Hepatocyte (in vitro differentiated cells): ENCODE measurements around the gene POU3F1. TPM values are rescaled to one million over a fixed set of nuclear protein-coding genes. Genes with fewer than 3 reads are reported as not detected.

Experiments
- DNase-seq: peaks from one replicate; pipeline ENCODE4 v3.0.0-alpha.2; 2016; ENCODE audit warnings: low spot score
- H2AFZ ChIP-seq: fragments of 200-600 bp; sonication (generic); 2 replicates; pipeline ENCODE4 v1.6.0; 2016; ENCODE audit warnings: antibody characterized with exemption, mild to moderate bottlenecking
- H3K27ac ChIP-seq: fragments of 200-600 bp; sonication (generic); 2 replicates; pipeline ENCODE4 v1.5.1; 2016; ENCODE audit warnings: mild to moderate bottlenecking
- H3K27me3 ChIP-seq: fragments of 200-600 bp; sonication (generic); 2 replicates; pipeline ENCODE4 v1.6.1; 2016
- H3K36me3 ChIP-seq: fragments of 200-600 bp; sonication (generic); replicated peaks from 2 replicates; pipeline ENCODE4 v1.5.1; 2016; ENCODE audit warnings: low read depth; ENCODE audit not compliant: insufficient read depth
- H3K4me1 ChIP-seq: fragments of 200-600 bp; sonication (generic); 2 replicates; pipeline ENCODE4 v1.5.1; 2016; ENCODE audit warnings: mild to moderate bottlenecking, moderate library complexity; ENCODE audit not compliant: insufficient read depth
- H3K4me2 ChIP-seq: fragments of 200-600 bp; sonication (generic); 2 replicates; pipeline ENCODE4 v1.6.0; 2016
- H3K4me3 ChIP-seq: fragments of 200-600 bp; sonication (generic); 2 replicates; pipeline ENCODE4 v1.5.1; 2016; ENCODE audit warnings: mild to moderate bottlenecking
- H3K79me2 ChIP-seq: fragments of 200-600 bp; sonication (generic); 2 replicates; pipeline ENCODE4 v1.6.0; 2017; ENCODE audit warnings: mild to moderate bottlenecking
- H3K9me2 ChIP-seq: fragments of 200-600 bp; sonication (generic); replicated peaks from 2 replicates; pipeline ENCODE4 v1.6.0; 2017; ENCODE audit warnings: mild to moderate bottlenecking; ENCODE audit not compliant: insufficient read depth
- H3K9me3 ChIP-seq: fragments of 200-600 bp; sonication (generic); 2 replicates; pipeline ENCODE4 v1.5.1; 2016; ENCODE audit warnings: low read depth, mild to moderate bottlenecking
- H4K20me1 ChIP-seq: fragments of 200-600 bp; sonication (generic); 2 replicates; pipeline ENCODE4 v1.6.0; 2016; ENCODE audit warnings: mild to moderate bottlenecking; ENCODE audit not compliant: insufficient read depth, poor library complexity, severe bottlenecking
- CTCF ChIP-seq: fragments of 200-600 bp; sonication (generic); IDR thresholded peaks from 2 replicates; pipeline ENCODE4 v1.5.1; 2016; ENCODE audit warnings: antibody characterized with exemption, mild to moderate bottlenecking; ENCODE audit not compliant: poor library complexity
- EZH2 ChIP-seq: fragments of 200-600 bp; sonication (generic); IDR thresholded peaks from 2 replicates; pipeline ENCODE4 v1.6.1; 2016; ENCODE audit warnings: antibody characterized with exemption, mild to moderate bottlenecking, borderline replicate concordance
- EZH2phosphoT487 ChIP-seq: fragments of 200-600 bp; sonication (generic); IDR thresholded peaks from one replicate; pipeline ENCODE4 v1.6.1; 2018; ENCODE audit warnings: antibody characterized with exemption, mild to moderate bottlenecking, low read depth, moderate library complexity; ENCODE audit not compliant: unreplicated experiment, severe bottlenecking
- whole genome bisulfite sequencing: methylation state at CpG from one replicate; pipeline ENCODE4 v1.1.6; 2016; ENCODE audit warnings: low lambda C conversion rate; ENCODE audit errors: missing lambda C conversion rate; 5-methylcytosine and 5-hydroxymethylcytosine counted together
- polyA plus RNA-seq: library from polyadenylated mRNA; unstranded; fragments of >200 nt; fragmentation: Nextera tagmentation; extraction: Ambion mirVana; gene quantifications from 2 replicates; pipeline ENCODE4 v1.2.1, GENCODE V29; 2016
- total RNA-seq: library from RNA; depleted of rRNA; stranded (reverse); fragments of >200 nt; gene quantifications from 2 replicates; pipeline ENCODE4 v1.2.3, GENCODE V29; 2014

The POU3F1 gene
- total and polyA plus RNA-seq, 2 experiments from 2014 or later: 0.73 TPM; not detected in 1

GRCh38 chr1:38027201-38028104, 19.1 kb downstream of the POU3F1 start:
- TF ChIP-seq CTCF: no peak
- no peak for TF ChIP-seq EZH2
- no peak for TF ChIP-seq EZH2phosphoT487
- H3K27ac ChIP-seq: no peak overlapping the region
- H3K4me3 ChIP-seq: no peak overlapping the region
- H3K36me3 ChIP-seq: no peaks in the 10 kb centered on the region
- WGBS: 85% methylated on average over 18 of the region's 19 CpGs
- H4K20me1 ChIP-seq: no peaks in the 10 kb centered on the region
- H3K79me2 ChIP-seq: no peaks in the 10 kb centered on the region
- H3K27me3 ChIP-seq: no peaks in the 10 kb centered on the region
- H3K4me1 ChIP-seq: peaks cover 26% of the 10 kb centered on the region
- no peaks in the 10 kb centered on the region for H3K9me2 ChIP-seq
- DNase-seq: no peak
- no peak overlapping the region for H3K4me2 ChIP-seq
- no peaks in the 10 kb centered on the region for H3K9me3 ChIP-seq
- no peak overlapping the region for H2AFZ ChIP-seq

GRCh38 chr1:38026592-38027200, 19.9 kb downstream of the POU3F1 start:
- Histone ChIP-seq H3K4me2 (no peak overlapping the region), H3K9me2 (no peaks in the 10 kb centered on the region), H4K20me1 (no peaks in the 10 kb centered on the region), H3K27me3 (no peaks in the 10 kb centered on the region), H2AFZ (no peak overlapping the region), H3K9me3 (no peaks in the 10 kb centered on the region), H3K4me3 (no peak overlapping the region), H3K79me2 (no peaks in the 10 kb centered on the region), H3K36me3 (no peaks in the 10 kb centered on the region), H3K27ac (no peak overlapping the region), H3K4me1 (peaks cover 26% of the 10 kb centered on the region)
- DNase-seq: peak; percentile 77
- TF ChIP-seq EZH2phosphoT487: no peak
- no peak for TF ChIP-seq EZH2
- peak; percentile 77 for TF ChIP-seq CTCF
- 82% methylated on average over 8 of the region's 8 CpGs for WGBS

- no peak overlapping the region for H3K4me3 ChIP-seq
- TF ChIP-seq EZH2phosphoT487 (no peak), CTCF (no peak), EZH2 (no peak)
- no peaks in the 10 kb centered on the region for H3K9me2 ChIP-seq
- H3K4me1 ChIP-seq: peaks cover 23% of the 10 kb centered on the region
- H3K9me3 ChIP-seq: no peaks in the 10 kb centered on the region
- no peak for DNase-seq
- WGBS: 94% methylated on average over 6 of the region's 6 CpGs
- no peaks in the 10 kb centered on the region for H3K27me3 ChIP-seq
- H3K4me2 ChIP-seq: no peak overlapping the region
- no peaks in the 10 kb centered on the region for H3K36me3 ChIP-seq
- no peak overlapping the region for H2AFZ ChIP-seq
- no peak overlapping the region for H3K27ac ChIP-seq
- H4K20me1 ChIP-seq: no peaks in the 10 kb centered on the region
- no peaks in the 10 kb centered on the region for H3K79me2 ChIP-seq
These were observed 20.9 kb downstream of the POU3F1 start for GRCh38 chr1:38025664-38026063.
